IMR-90 (cell line): ENCODE data around the gene ZDHHC16. TPM values are rescaled to one million over a fixed set of nuclear protein-coding genes. Genes with fewer than 3 reads are reported as not detected.

Experiments used
- ATAC-seq: fragments of 200-7000 bp; cut with Tn5 transposase; 2 replicates; pipeline ENCODE4 v1.9.1; 2020; ENCODE audit warnings: low read depth, mild to moderate bottlenecking, moderate library complexity
- BruUV-seq: library from RNA; stranded (reverse); fragments of 400-500 nt; replicated peaks from 2 replicates; lab custom pipeline; 2021; lab: Mats Ljungman, UMichigan
- CTCF ChIA-PET: fragments of 300-600 bp; formaldehyde crosslinking; extraction: SDS; loops from one replicate; lab custom pipeline; 2021; ENCODE audit warnings: antibody characterized with exemption; lab: Yijun Ruan, JAX
- POLR2A ChIA-PET: fragments of 300-600 bp; sonication (Branson Sonifier 250); formaldehyde crosslinking; loops from one replicate; lab custom pipeline; 2022; ENCODE audit warnings: antibody characterized with exemption; ENCODE audit not compliant: unreplicated experiment; lab: Charles Lee
- DNase-seq: peaks from one replicate; pipeline ENCODE4 v3.0.0; 2013
- H2AFZ ChIP-seq: replicated peaks from 2 replicates; pipeline ENCODE3; 2013; ENCODE audit warnings: low read length, mild to moderate bottlenecking; ENCODE audit not compliant: poor library complexity
- H2AK5ac ChIP-seq: 2 replicates; pipeline ENCODE4 v1.6.1; 2013; ENCODE audit warnings: low read depth, low read length, inconsistent platforms
- H2AK9ac ChIP-seq: replicated peaks from 2 replicates; pipeline ENCODE3; 2013; ENCODE audit warnings: mild to moderate bottlenecking, low read depth, low read length, moderate library complexity; ENCODE audit not compliant: poor library complexity
- H2BK120ac ChIP-seq: 2 replicates; pipeline ENCODE4 v1.6.1; 2013; ENCODE audit warnings: low read depth, low read length, inconsistent platforms
- H2BK15ac ChIP-seq: 3 replicates; pipeline ENCODE4 v1.6.1; 2013; ENCODE audit warnings: low read depth, low read length, inconsistent platforms
- H2BK20ac ChIP-seq: 2 replicates; pipeline ENCODE4 v1.6.1; 2013; ENCODE audit warnings: low read depth, mild to moderate bottlenecking, inconsistent platforms, low read length, moderate library complexity
- H2BK5ac ChIP-seq: 2 replicates; pipeline ENCODE4 v1.6.1; 2013; ENCODE audit warnings: mild to moderate bottlenecking, low read depth, low read length, inconsistent platforms; ENCODE audit not compliant: poor library complexity, severe bottlenecking
- H3K14ac ChIP-seq: replicated peaks from 2 replicates; pipeline ENCODE4 v1.6.1; 2013; ENCODE audit warnings: low read depth, low read length, inconsistent platforms
- H3K18ac ChIP-seq: 2 replicates; pipeline ENCODE4 v1.6.1; 2013; ENCODE audit warnings: low read depth, low read length, control low read depth
- H3K23ac ChIP-seq: 2 replicates; pipeline ENCODE4 v1.6.1; 2013; ENCODE audit warnings: low read depth, low read length, inconsistent platforms
- H3K27ac ChIP-seq: 2 replicates; pipeline ENCODE4 v1.5.1; 2013; ENCODE audit warnings: mild to moderate bottlenecking, control low read depth, low read length; ENCODE audit not compliant: insufficient read depth
- H3K27me3 ChIP-seq: 2 replicates; pipeline ENCODE4 v1.6.1; 2013; ENCODE audit warnings: low read length; ENCODE audit not compliant: control insufficient read depth, insufficient read depth
- H3K36me3 ChIP-seq: 2 replicates; pipeline ENCODE4 v1.6.1; 2013; ENCODE audit warnings: low read length, mixed read lengths; ENCODE audit not compliant: control insufficient read depth, insufficient read depth
- H3K4ac ChIP-seq: 2 replicates; pipeline ENCODE4 v1.6.1; 2013; ENCODE audit warnings: low read depth, low read length, inconsistent platforms
- H3K4me1 ChIP-seq: 2 replicates; pipeline ENCODE4 v1.6.1; 2013; ENCODE audit warnings: low read length, mixed read lengths; ENCODE audit not compliant: control insufficient read depth, insufficient read depth
- H3K4me2 ChIP-seq: 2 replicates; pipeline ENCODE4 v1.6.1; 2013; ENCODE audit warnings: low read depth, mild to moderate bottlenecking, control low read depth, low read length, moderate library complexity
- H3K4me3 ChIP-seq: 2 replicates; pipeline ENCODE4 v1.5.1; 2013; ENCODE audit warnings: low read depth, mild to moderate bottlenecking, control low read depth, low read length, moderate library complexity; ENCODE audit not compliant: insufficient read depth
- H3K56ac ChIP-seq: 2 replicates; pipeline ENCODE4 v1.6.1; 2013; ENCODE audit warnings: low read length, inconsistent platforms; ENCODE audit not compliant: insufficient read depth; ENCODE audit errors: extremely low read depth
- H3K79me1 ChIP-seq, 2 experiments: 2 replicates each; pipeline ENCODE4 v1.6.1; 2013; ENCODE audit warnings: low read length in 2 of 2, inconsistent platforms in 1 of 2, low read depth in 1 of 2
- H3K9ac ChIP-seq: 2 replicates; pipeline ENCODE4 v1.6.1; 2013; ENCODE audit warnings: low read depth, low read length, control low read depth
- H3K9me1 ChIP-seq: 2 replicates; pipeline ENCODE4 v1.6.1; 2013; ENCODE audit warnings: low read length, inconsistent platforms; ENCODE audit not compliant: insufficient read depth
- H3K9me3 ChIP-seq: 2 replicates; pipeline ENCODE4 v1.6.1; 2013; ENCODE audit warnings: low read length; ENCODE audit not compliant: control insufficient read depth, insufficient read depth
- H4K20me1 ChIP-seq: 2 replicates; pipeline ENCODE4 v1.6.1; 2013; ENCODE audit warnings: low read length, inconsistent platforms; ENCODE audit not compliant: insufficient read depth
- H4K5ac ChIP-seq: 2 replicates; pipeline ENCODE4 v1.6.1; 2013; ENCODE audit warnings: mild to moderate bottlenecking, low read depth, low read length, control low read depth
- H4K8ac ChIP-seq, 2 experiments: 2 replicates each; pipeline ENCODE4 v1.6.1; 2013; ENCODE audit warnings: low read depth in 2 of 2, low read length in 2 of 2, control low read depth in 1 of 2, inconsistent platforms in 1 of 2
- H4K91ac ChIP-seq: 2 replicates; pipeline ENCODE4 v1.6.1; 2013; ENCODE audit warnings: low read depth, low read length, inconsistent platforms; ENCODE audit not compliant: insufficient read depth
- CTCF ChIP-seq: conservative IDR thresholded peaks from 2 replicates; pipeline ENCODE4 v1.5.1; 2012; ENCODE audit warnings: mild to moderate bottlenecking, low read depth, low read length, improper control_type of control experiment
- FOS ChIP-seq: fragments of 150-350 bp; IDR thresholded peaks from 2 replicates; pipeline ENCODE4 v1.6.1; 2016; ENCODE audit warnings: low read depth, low read length
- MAZ ChIP-seq: IDR thresholded peaks from 2 replicates; pipeline ENCODE4 v1.6.1; 2012; ENCODE audit warnings: low read depth, mild to moderate bottlenecking, low read length, improper control_type of control experiment, moderate library complexity, borderline replicate concordance
- MXI1 ChIP-seq: IDR thresholded peaks from 2 replicates; pipeline ENCODE4 v1.6.1; 2012; ENCODE audit warnings: low read depth, mild to moderate bottlenecking, low read length, moderate library complexity, borderline replicate concordance
- NFE2L2 ChIP-seq: fragments of 150-350 bp; IDR thresholded peaks from 2 replicates; pipeline ENCODE4 v1.6.1; 2016; ENCODE audit warnings: low read depth, mild to moderate bottlenecking, low read length
- POLR2A ChIP-seq: IDR thresholded peaks from 2 replicates; pipeline ENCODE4 v1.6.1; 2012; ENCODE audit warnings: mild to moderate bottlenecking, low read depth, low read length
- SMC3 ChIP-seq: fragments of 150-350 bp; IDR thresholded peaks from 2 replicates; pipeline ENCODE4 v1.6.1; 2016; ENCODE audit warnings: low read depth, mild to moderate bottlenecking, antibody characterized with exemption, low read length, moderate library complexity
- USF2 ChIP-seq: fragments of 150-350 bp; IDR thresholded peaks from 2 replicates; pipeline ENCODE4 v1.6.1; 2017; ENCODE audit warnings: mild to moderate bottlenecking, antibody characterized with exemption, low read length, low read depth
- WGBS, 2 experiments: methylation state at CpG; one replicate each; pipeline versions ENCODE4 v1.1.5 to v1.1.7; 2013; ENCODE audit warnings: missing lambda C conversion rate in 2 of 2; ENCODE audit not compliant: insufficient read length in 1 of 2; ENCODE audit errors: extremely low coverage in 2 of 2; 5-methylcytosine and 5-hydroxymethylcytosine counted together
- dilution Hi-C: fragments of 300-500 bp; cut with HindIII; formaldehyde crosslinking; loops from one replicate; pipeline ENCODE4 v1.14.3; 2018; ENCODE audit warnings: low sequenced_read_pairs; ENCODE audit not compliant: unreplicated experiment
- in situ Hi-C: fragments of 300-500 bp; cut with MboI; formaldehyde crosslinking; loops from 3 replicates; pipeline ENCODE4 v1.14.3; 2019; ENCODE audit warnings: low sequenced_read_pairs, inconsistent platforms, mixed read lengths
- intact Hi-C: fragments of 100-400 bp; cut with micrococcal nuclease; formaldehyde crosslinking; loops from 2 replicates; pipeline ENCODE4 v1.10.0; 2022
- polyA plus RNA-seq, 3 experiments: library from polyadenylated mRNA; depleted of rRNA; stranded (reverse); fragments of >200 nt; gene quantifications; 2 replicates each; pipeline ENCODE4 v1.2.3, GENCODE V29; 2012; ENCODE audit warnings: low replicate concordance in 1 of 3
- total RNA-seq: library from RNA; depleted of rRNA; stranded (reverse); fragments of >200 nt; gene quantifications from 2 replicates; pipeline ENCODE4 v1.2.3, GENCODE V29; 2012

The ZDHHC16 gene
- total and polyA plus RNA-seq, 2 of the 4 experiments (the other 2 are of a cell fraction) = 54.7 to 64.0 TPM

GRCh38 chr10:97479939-97480338 lies 34.0 kb downstream of the ZDHHC16 start:
- no peak overlapping the region for H2BK20ac ChIP-seq
- H2BK15ac ChIP-seq = no peak overlapping the region
- H2AK5ac ChIP-seq = no peak overlapping the region
- 100% methylated on average over 1 of the region's 9 CpGs; no CpG with 5 or more reads in 1 of the 2 experiments for WGBS, 2 experiments
- dilution Hi-C loops = no loop called here
- H3K9me3 ChIP-seq = no peaks in the 10 kb centered on the region
- no peak overlapping the region for H2BK120ac ChIP-seq
- in situ Hi-C loops = no loop called here
- peaks cover 33 to 68% of the 10 kb centered on the region in 2 experiments for H3K79me1 ChIP-seq
- peaks cover 37% of the 10 kb centered on the region for H3K36me3 ChIP-seq
- H3K14ac ChIP-seq = no peak overlapping the region
- H4K20me1 ChIP-seq = peaks cover 25% of the 10 kb centered on the region
- H3K27ac ChIP-seq = no peak overlapping the region
- H3K4me2 ChIP-seq = no peak overlapping the region
- no peak overlapping the region for H4K5ac ChIP-seq
- H3K27me3 ChIP-seq = no peaks in the 10 kb centered on the region
- H4K91ac ChIP-seq = no peak overlapping the region
- BruUV-seq = no TSS peak
- ATAC-seq (no peak), DNase-seq (no peak)
- no peak overlapping the region for H2AK9ac ChIP-seq
- no peak overlapping the region for H3K4ac ChIP-seq
- no peak overlapping the region for H4K8ac ChIP-seq
- peaks cover 8% of the 10 kb centered on the region for H3K4me1 ChIP-seq
- no peak overlapping the region for H3K56ac ChIP-seq
- H3K4me3 ChIP-seq = no peak overlapping the region
- intact Hi-C loops = no loop called here
- H3K9ac ChIP-seq = no peak overlapping the region
- POLR2A ChIA-PET = no interaction called here
- CTCF ChIA-PET = no interaction called here
- H2BK5ac ChIP-seq = no peak overlapping the region
- peaks cover 18% of the 10 kb centered on the region for H3K9me1 ChIP-seq
- no peak overlapping the region for H3K18ac ChIP-seq
- TF ChIP-seq POLR2A (no peak), MAZ (no peak), CTCF (no peak), USF2 (no peak), NFE2L2 (no peak), MXI1 (no peak), FOS (no peak), SMC3 (no peak)
- no peak overlapping the region for H3K23ac ChIP-seq
- no peak overlapping the region for H2AFZ ChIP-seq
